Breast epithelium (tissue), 4 donors: ENCODE results near the gene RNASE8. TPM values are rescaled to one million over a fixed set of nuclear protein-coding genes. Genes with fewer than 3 reads are reported as not detected.
A peak's percentile ranks its signal among the peaks of the same experiment; 100 is the strongest.

Experiments used
- DNase-seq, 2 donors: peaks; one replicate each; pipeline ENCODE4 v3.0.0-alpha.2; 2019; ENCODE audit warnings: low spot score in 2 of 2
- H3K27ac ChIP-seq, 2 donors: fragments of 200-600 bp; sonication (generic) in 1 of 2; one replicate each; pipeline ENCODE4 v1.5.1; 2016 to 2019; ENCODE audit warnings: mild to moderate bottlenecking in 1 of 2
- H3K27me3 ChIP-seq, 2 donors: fragments of 200-600 bp; sonication (generic) in 1 of 2; one replicate each; pipeline versions ENCODE4 v1.5.1 to v1.6.0; 2017 to 2019; ENCODE audit warnings: control low read depth in 1 of 2, mild to moderate bottlenecking in 1 of 2
- H3K36me3 ChIP-seq: fragments of 200-600 bp; one replicate; pipeline ENCODE4 v1.5.1; 2019
- H3K4me1 ChIP-seq, 2 donors: fragments of 200-600 bp; sonication (generic); one replicate each; pipeline ENCODE4 v1.5.1; 2016 to 2019; ENCODE audit warnings: control low read depth in 1 of 2
- H3K4me3 ChIP-seq, 3 donors: fragments of 200-600 bp; sonication (generic); 1 replicate in 2 of 3; 2 replicates in 1 of 3; pipeline ENCODE4 v1.5.1; 2016 to 2019; ENCODE audit warnings: mild to moderate bottlenecking in 3 of 3, moderate library complexity in 2 of 3
- H3K9me3 ChIP-seq, 2 donors: fragments of 200-600 bp; sonication (generic) in 1 of 2; one replicate each; pipeline ENCODE4 v1.5.1; 2016 to 2019; ENCODE audit warnings: control low read depth in 1 of 2
- POLR2A ChIP-seq: fragments of 450-650 bp; IDR thresholded peaks from one replicate; pipeline ENCODE4 v1.6.1; 2016; ENCODE audit warnings: antibody characterized with exemption, mild to moderate bottlenecking, moderate library complexity
- POLR2AphosphoS5 ChIP-seq, 3 donors: sonication (generic); formaldehyde crosslinking; IDR thresholded peaks; one replicate each; pipeline ENCODE4 v1.6.1; 2017; ENCODE audit warnings: antibody characterized with exemption in 3 of 3
- intact Hi-C: fragments of 100-400 bp; cut with DNase I; formaldehyde crosslinking; loops from one replicate; pipeline ENCODE4 v1.15.1; 2023; ENCODE audit warnings: low total_unique reads
- total RNA-seq, 3 donors: library from RNA; depleted of rRNA; stranded (reverse); fragments of >200 nt; gene quantifications; one replicate each; pipeline ENCODE4 v1.1.0, GENCODE V29; 2016
- TF ChIP-seq, protein P1 (sequence below), 3 donors: fragments of 450-650 bp; IDR thresholded peaks; one replicate each; pipeline ENCODE4 v1.5.1; 2016 to 2017; ENCODE audit warnings: antibody characterized with exemption in 3 of 3, mild to moderate bottlenecking in 3 of 3, moderate library complexity in 3 of 3

The RNASE8 gene
- total RNA-seq, 3 donors from 2014 or later: not detected

DNA sequence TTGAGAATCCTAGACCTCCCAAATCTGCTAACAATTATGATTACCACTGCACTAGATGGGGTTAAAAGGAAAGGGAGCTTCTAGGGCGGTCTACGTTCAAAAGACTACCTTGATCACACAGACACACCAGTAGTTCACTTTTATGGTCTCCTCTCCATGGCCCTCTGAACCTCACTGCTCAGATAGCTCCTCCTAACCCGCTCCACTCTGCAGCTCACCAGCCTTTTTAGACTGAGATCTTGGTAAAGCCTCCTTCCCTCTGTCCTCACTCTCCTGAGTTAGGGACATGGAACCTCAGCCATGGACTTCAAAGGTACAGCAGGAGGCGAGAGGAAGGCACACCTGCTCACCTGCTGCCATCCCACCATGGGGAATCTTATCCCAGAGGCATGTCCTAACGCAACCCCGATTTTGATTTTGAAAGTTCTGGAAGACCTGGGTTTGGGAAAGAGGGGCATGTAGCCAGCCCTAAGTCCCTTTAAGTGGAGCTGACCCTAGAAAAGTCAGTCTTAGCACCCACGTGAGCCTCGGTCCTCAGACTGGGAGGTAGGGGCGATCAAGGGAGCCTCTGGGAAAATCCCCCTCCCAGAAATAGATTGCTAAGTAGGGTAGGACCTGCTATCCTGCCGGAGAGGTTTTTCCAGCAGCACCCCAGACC, 39.5 kb downstream of the RNASE8 start:
- peak overlapping the region; percentile 94 to 98 for H3K27ac ChIP-seq
- DNase-seq: no peak
- H3K9me3 ChIP-seq: no peaks in the 10 kb centered on the region
- H3K27me3 ChIP-seq: no peaks in the 10 kb centered on the region
- H3K4me3 ChIP-seq: peak overlapping the region; percentile 61 to 88 (median 68)
- intact Hi-C loops: no loop called here
- H3K4me1 ChIP-seq: peaks cover 0 to 5% of the 10 kb centered on the region in 2 donors
- TF ChIP-seq POLR2AphosphoS5 (IDR thresholded peaks at IDR 0.05): no peak
- TF ChIP-seq POLR2A: no peak
- TF ChIP-seq, protein P1, sequence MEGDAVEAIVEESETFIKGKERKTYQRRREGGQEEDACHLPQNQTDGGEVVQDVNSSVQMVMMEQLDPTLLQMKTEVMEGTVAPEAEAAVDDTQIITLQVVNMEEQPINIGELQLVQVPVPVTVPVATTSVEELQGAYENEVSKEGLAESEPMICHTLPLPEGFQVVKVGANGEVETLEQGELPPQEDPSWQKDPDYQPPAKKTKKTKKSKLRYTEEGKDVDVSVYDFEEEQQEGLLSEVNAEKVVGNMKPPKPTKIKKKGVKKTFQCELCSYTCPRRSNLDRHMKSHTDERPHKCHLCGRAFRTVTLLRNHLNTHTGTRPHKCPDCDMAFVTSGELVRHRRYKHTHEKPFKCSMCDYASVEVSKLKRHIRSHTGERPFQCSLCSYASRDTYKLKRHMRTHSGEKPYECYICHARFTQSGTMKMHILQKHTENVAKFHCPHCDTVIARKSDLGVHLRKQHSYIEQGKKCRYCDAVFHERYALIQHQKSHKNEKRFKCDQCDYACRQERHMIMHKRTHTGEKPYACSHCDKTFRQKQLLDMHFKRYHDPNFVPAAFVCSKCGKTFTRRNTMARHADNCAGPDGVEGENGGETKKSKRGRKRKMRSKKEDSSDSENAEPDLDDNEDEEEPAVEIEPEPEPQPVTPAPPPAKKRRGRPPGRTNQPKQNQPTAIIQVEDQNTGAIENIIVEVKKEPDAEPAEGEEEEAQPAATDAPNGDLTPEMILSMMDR (IDR thresholded peaks at IDR 0.05): no peak
- no peaks in the 10 kb centered on the region for H3K36me3 ChIP-seq

DNA sequence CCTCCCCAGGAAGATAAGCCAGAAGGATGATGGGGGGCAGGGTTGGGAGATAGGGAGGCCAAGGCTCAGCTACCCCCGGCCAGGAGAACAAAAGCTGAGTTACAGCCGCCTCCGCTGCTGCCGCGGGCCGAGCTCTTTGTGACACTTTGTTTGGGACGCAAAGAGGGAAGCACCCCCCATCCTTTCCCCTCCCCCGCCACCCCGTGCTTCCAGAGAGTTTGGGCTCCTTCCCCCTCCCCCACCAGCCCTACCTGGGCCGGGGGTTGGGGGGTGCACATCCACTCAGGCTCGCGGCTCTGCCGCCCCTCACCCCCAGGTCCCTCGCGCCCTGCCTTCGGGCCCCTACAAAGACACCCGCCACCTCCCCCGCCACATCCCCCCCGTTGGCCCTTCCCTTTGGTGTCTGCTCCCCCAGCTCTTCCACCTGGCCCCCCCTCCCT, 40.0 kb downstream of the RNASE8 start:
- no peaks in the 10 kb centered on the region for H3K36me3 ChIP-seq
- intact Hi-C loops: no loop called here
- peak overlapping the region; percentile 61 to 88 (median 68) for H3K4me3 ChIP-seq
- H3K27ac ChIP-seq: peak overlapping the region; percentile 94 to 98
- no peaks in the 10 kb centered on the region for H3K9me3 ChIP-seq
- TF ChIP-seq POLR2AphosphoS5 (IDR thresholded peaks at IDR 0.05): no peak
- DNase-seq: no peak
- peaks cover 0 to 5% of the 10 kb centered on the region in 2 donors for H3K4me1 ChIP-seq
- no peaks in the 10 kb centered on the region for H3K27me3 ChIP-seq

DNA sequence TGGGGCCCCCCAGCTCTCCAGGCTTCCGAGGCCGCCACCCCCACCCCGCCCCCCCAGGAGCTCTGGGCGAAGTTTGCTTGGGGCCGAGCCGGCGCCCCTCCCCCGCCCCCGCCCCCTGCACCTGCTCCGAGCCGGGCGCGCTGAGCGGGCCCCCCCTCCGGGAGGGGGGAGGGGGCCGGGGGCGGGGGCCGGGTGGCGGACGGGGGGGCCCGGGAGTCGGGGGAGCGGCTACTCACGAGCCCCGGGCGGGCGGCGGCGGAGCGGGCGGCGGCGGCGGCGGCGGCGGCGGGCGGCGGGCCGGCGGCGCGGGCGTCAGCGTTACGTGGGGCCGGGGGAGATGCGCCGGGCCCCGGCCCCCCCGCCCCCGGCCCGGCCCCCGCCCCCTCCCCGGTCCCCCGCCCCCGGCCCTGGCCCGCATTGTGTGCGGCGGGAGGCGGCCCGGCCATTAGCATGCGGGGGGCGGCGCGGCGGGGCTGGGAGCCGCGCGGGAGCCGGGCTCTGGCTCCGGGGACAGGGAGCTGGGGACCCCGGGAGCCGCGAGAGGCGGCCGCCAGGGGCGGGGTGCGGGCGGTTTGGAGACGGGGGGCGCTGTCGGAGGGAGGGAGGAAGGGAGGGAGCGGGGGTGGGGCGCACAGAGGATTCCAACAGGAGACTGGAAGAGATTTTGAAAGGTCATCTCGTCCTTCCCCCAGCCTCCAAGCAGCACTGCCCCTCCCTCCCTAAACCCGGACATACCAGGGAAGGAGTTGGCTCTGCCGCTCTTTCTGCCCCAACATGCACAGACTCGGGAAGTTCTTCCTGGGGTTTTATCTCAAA, 40.7 kb downstream of the RNASE8 start, which contains the start of gene ZNF219:
Gene ZNF219 (minus strand): TSS at position 580 of the 816 bp plus-strand sequence. CDS start 5,064 bp downstream, outside the sequence.
- intact Hi-C loops: no loop called here
- peak within 1 kb of the TSS; percentile 94 to 98 for H3K27ac ChIP-seq
- H3K36me3 ChIP-seq: no peaks in the 10 kb centered on the region
- no peaks in the 10 kb centered on the region for H3K27me3 ChIP-seq
- TF ChIP-seq, protein P1 (IDR thresholded peaks at IDR 0.05): no peak
- peak in 1 of 3 donors; percentile 45 for TF ChIP-seq POLR2AphosphoS5 (IDR thresholded peaks at IDR 0.05)
- TF ChIP-seq POLR2A: no peak
- H3K4me1 ChIP-seq: peaks cover 0 to 8% of the 10 kb centered on the region in 2 donors
- peak in 1 of 2 donors; percentile 75 for DNase-seq
- H3K4me3 ChIP-seq: peak within 1 kb of the TSS; percentile 61 to 88 (median 68)
- H3K9me3 ChIP-seq: no peaks in the 10 kb centered on the region

DNA sequence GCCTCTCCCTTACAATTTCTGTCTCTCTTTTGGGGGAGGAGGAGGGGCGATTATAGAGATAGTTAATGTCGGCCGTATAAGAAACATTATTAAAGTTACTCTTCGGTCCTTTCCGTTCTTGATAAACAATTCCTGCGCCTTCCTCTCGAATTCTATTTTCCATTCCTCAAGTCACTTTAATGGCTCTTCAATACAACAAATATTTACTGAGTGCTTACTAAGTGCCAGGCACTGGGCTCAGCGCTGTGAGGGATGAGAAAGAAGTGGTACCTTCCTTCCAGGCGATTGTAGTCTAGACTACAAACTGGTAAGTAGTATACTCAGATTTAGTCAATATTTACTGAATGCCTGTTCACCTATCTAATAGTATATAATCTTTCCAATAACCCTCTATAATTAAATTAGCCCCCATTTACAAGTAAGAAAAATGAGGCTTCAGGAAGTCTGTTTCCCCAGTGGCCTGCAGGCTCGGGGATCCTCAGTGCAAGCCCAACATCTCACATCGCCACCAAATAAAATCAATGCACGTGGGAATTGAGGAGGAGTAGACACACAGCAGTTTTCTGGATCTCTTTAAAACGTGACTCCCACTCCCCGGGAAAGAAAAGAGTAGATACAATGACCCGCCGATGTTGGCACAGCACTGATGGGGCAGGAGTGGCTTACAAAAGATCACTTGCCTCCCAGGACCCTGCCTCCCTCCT, 41.4 kb downstream of the RNASE8 start:
- no peaks in the 10 kb centered on the region for H3K27me3 ChIP-seq
- H3K4me1 ChIP-seq: peaks cover 0 to 8% of the 10 kb centered on the region in 2 donors
- intact Hi-C loops: no loop called here
- H3K4me3 ChIP-seq: peak overlapping the region; percentile 61 to 88 (median 68)
- H3K36me3 ChIP-seq: no peaks in the 10 kb centered on the region
- no peak for TF ChIP-seq POLR2AphosphoS5 (IDR thresholded peaks at IDR 0.05)
- TF ChIP-seq, protein P1 (IDR thresholded peaks at IDR 0.05): no peak
- no peak for TF ChIP-seq POLR2A
- no peaks in the 10 kb centered on the region for H3K9me3 ChIP-seq
- no peak for DNase-seq
- peak overlapping the region; percentile 94 to 98 for H3K27ac ChIP-seq

DNA sequence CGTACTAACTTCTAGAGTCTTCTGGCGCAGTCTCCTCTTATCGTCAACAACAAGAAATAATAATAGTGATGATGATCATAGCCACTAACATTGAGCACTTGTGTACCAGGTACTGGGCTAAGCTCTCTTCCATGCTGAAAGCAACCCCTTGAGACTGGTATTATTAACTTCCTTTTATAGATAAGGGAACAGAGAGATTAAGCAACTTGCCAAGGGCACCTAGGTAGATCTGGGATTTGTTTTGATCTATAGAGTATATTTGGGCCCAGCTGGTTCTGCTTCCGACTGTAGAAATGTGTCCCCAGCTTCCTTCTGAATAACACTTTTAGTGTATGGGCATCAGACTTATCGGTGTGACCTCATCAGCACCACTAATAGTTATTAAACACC, 42.0 kb downstream of the RNASE8 start:
- peaks cover 0 to 9% of the 10 kb centered on the region in 2 donors for H3K4me1 ChIP-seq
- H3K4me3 ChIP-seq: peak overlapping the region in 2 of 3 donors; percentile 68 to 88

More for the DNA sequence above, 42.0 kb downstream of the RNASE8 start:
- no peaks in the 10 kb centered on the region for H3K27me3 ChIP-seq
- DNase-seq: no peak
- TF ChIP-seq POLR2A (no peak), POLR2AphosphoS5 (IDR thresholded peaks at IDR 0.05) (no peak)
- TF ChIP-seq, protein P1 (IDR thresholded peaks at IDR 0.05): no peak
- intact Hi-C loops: no loop called here
- H3K27ac ChIP-seq: peak overlapping the region; percentile 94 to 98
- H3K36me3 ChIP-seq: no peaks in the 10 kb centered on the region
- no peaks in the 10 kb centered on the region for H3K9me3 ChIP-seq
